GM21723 (cell line): Measurements from ENCODE around the gene HYPK.
"Not testable (repeated sequence)": the region's sequence is repeated elsewhere in the genome, so short reads cannot be mapped to it uniquely, and the experiment has no call there.

Source experiments
- ATAC-seq: cut with Tn5 transposase; IDR thresholded peaks from one replicate; pipeline ENCODE4 v1.9.1; 2021; ENCODE audit warnings: mild to moderate bottlenecking, moderate library complexity; ENCODE audit not compliant: unreplicated experiment

HYPK gene

DNA sequence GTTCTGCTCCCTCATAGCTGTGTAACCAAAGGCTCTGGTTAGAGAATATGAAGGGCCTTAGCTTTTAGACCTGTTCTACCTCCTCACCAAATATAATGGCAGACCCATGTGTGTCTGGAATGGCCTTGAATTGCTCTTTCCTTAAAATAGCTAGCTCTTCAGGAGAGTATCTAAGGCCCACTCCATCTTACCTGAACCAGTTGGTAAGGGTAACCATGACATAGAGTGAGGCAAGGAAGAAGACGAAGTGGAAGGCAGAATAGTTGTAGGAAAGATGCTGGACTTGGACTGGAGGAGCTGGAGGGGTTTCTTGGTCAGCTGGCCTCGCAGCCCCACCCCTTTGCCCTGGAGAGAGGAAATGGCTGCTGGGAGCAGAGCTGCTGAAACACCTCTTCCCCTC lies 5.2 kb upstream of the HYPK start:
- no peak for ATAC-seq

DNA sequence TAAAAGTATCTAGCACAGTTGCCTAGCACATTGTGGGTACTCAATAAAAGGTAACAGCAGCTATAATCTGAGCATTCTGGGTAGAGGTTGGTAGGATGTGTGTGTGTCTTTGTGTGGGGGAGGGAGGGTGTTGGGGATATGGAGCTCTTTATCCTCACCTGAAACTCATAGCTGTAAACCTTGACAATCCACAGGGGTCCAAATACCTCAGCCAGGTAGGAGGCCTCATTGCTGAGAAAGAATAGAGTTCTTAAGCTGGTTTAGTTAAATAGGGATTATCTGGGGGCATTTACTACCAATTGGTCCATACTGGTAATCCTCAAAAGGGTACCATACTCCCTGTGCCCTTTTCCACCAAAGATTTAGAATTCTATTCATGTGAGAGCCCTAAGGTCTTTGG lies 4.4 kb upstream of the HYPK start:
- ATAC-seq, result no peak

DNA sequence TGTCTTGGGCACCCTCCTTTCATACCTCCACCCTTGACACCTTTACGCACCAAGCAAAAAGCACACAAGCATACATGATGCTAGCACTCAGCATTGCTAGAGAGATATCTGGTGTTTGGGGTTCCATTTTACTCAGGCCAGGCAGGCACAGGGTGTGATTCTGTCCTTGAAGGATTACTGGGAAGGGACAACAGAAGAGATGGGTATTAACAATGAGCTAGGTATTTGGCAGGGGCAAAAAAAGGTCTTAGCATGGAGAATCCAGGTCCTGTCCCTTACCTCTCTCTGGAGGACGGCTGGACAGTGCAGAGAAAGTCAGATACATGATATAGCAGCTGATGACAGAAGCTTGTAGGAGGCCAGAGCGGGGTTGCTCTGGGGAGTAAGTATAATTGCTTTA lies 3.8 kb upstream of the HYPK start:
- ATAC-seq, result no peak

DNA sequence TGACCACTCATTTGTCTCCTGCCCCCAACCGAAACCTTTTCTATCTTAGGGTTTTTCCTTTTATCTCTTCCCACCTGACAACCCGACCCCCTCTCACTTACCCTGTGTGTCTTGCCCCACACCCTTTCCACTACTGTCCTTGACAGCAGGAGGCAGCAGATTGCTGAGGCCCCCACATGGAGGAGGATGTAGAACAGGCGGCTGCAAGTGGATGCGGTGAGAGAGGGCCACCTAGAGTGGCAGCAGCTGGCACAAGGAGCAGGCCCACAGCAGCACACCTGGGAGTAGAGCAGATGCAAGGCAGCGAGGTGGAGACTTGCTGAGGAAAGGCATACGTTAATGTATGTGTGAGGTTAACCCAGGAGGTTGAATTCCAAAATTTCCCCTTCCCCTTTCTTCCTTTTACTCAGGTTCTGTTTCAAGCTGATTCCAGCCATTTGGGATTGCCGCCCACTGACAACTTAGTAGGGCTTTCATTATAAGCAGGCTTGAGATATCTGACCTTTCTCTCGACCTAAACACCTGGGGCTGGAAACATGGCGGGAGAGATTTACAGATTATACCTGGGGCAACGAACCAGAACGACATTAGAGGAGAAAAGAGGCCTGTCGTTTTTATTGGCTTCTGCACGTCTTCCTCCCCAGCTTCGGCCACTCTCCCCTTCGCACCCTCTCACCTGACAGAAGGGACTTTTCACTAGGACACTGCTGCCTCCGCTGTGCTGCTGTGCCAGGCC lies 1.0 kb upstream of the HYPK start:
- ATAC-seq, result no peak

GRCh38 chr15:43799945-43800285 lies 484 bp upstream of the HYPK start, which contains the start of gene SERINC4:
Gene SERINC4 (minus strand): TSS chr15:43800220. CDS start chr15:43799986, 234 bp downstream.
- ATAC-seq, result no peak

DNA sequence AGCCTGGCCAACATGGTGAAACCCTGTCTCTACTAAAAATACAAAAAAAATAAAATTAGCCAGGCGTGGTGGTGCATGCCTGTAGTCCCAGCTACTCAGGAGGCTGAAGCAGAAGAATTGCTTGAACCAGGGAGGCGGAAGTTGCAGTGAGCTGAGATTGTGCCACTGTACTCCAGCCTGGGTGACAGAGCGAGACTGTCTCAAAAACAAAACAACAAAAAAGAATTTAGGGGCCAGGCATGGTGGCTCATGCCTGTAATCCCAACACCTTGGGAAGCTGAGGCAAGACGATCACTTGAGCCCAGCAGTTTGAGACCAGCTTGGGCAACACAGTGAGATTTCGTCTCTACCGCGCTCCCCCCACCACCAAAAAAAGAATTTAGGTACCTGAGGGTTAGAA lies 2.3 kb downstream of the HYPK start:
- ATAC-seq, result not testable (repeated sequence)

DNA sequence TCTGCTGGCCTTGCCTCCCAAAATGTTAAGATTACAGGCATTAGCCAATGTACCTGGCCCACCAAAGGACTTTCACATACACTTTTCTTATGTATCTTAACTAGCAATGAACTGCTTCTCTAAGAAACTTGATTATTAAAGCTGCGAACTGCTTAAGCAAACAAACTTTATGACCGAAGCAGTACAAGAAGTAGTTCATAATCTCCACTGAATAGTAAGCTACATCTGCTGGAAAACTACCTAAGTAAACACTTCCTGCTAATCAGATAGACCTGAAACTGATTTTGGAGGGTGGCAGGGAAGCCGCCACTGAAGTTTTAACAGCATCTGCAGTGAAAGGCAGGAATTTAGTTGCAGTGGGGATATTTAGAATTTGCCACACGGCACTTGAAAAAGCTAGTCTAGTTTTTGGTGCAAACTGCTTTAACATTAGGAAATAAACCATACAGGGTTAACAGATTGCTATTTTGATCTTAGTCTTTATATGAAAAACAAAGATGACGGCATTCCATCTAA lies 8.1 kb downstream of the HYPK start:
- ATAC-seq, result no peak

- ATAC-seq, result peak; percentile 70
Measured at GRCh38 chr15:43808960-43809678, 8.7 kb downstream of the HYPK start.

DNA sequence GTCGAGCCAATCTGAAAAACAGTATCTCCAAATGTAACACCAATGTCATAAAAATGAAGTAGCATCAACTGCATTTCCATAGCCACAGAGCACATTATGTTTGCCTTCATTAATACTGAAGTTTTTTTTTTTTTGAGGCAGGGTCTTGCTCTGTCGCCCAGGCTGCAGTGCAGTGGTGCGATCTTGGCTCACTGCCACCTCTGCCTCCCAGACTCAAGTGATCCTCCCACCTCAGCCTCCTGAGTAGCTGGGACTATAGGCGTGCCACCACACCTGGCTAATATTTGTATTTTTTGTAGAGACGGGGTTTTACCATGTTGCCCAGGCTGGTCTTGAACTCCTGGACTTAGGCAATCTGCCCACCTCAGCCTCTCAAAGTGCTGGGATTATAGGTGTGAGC lies 14.7 kb downstream of the HYPK start:
- ATAC-seq, result not testable (repeated sequence)

- no peak for ATAC-seq
Measured at GRCh38 chr15:43821505-43821904, 21.1 kb downstream of the HYPK start.

DNA sequence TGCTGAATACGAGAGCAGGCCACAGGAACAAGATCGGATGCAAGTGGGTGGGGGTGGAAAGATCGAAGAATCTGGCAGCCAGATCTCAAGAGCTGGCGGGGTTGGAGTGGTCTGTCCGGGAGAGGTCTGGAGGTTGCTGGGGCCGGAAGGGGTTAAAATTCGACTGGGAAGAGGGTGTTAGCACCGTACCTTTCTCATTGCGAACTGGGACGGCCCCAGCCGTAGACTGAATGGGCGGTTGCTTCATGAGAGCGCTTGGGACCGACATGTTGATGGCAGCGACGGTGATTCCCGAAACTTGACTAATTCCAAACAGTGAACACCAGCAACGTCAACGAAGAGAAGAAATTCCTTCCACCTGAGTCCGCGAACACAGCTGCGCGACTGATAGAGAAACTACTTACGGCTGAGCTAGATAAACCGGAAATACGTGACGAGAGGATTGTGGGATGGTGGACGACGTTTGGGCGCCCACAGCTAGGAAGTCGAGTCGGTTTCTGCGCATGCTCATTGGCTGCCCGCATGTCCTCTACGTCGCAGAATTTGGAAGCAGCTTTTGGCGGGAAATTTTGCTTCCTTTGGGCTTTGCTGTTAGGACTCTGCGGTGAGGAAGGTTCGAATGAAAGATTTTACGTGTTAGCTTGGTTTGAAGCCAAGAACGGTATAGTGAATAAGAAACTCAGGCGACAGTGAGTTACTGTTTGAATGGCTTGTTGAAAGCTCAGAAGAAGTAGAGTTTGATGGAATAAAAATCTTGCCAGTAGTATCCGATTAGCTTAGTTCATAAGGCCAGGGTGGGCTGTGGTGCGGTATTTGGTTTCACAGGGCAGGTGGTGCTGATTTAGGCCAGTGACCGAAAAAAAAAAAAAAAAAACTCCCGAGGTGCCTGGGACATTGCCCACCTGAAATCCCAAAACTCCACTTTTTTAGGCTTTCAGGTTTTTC lies 24.2 kb downstream of the HYPK start, which contains the start of gene MFAP1:
TSS of gene MFAP1 (minus strand) at position 389 of the 945 bp plus-strand sequence. CDS start at position 268, 121 bp downstream.
- peak; percentile 71 for ATAC-seq

GRCh38 chr15:43825305-43825704 lies 24.9 kb downstream of the HYPK start:
- not testable (repeated sequence) for ATAC-seq

- no peak for ATAC-seq
Measured at GRCh38 chr15:43826029-43826507, 25.7 kb downstream of the HYPK start.

DNA sequence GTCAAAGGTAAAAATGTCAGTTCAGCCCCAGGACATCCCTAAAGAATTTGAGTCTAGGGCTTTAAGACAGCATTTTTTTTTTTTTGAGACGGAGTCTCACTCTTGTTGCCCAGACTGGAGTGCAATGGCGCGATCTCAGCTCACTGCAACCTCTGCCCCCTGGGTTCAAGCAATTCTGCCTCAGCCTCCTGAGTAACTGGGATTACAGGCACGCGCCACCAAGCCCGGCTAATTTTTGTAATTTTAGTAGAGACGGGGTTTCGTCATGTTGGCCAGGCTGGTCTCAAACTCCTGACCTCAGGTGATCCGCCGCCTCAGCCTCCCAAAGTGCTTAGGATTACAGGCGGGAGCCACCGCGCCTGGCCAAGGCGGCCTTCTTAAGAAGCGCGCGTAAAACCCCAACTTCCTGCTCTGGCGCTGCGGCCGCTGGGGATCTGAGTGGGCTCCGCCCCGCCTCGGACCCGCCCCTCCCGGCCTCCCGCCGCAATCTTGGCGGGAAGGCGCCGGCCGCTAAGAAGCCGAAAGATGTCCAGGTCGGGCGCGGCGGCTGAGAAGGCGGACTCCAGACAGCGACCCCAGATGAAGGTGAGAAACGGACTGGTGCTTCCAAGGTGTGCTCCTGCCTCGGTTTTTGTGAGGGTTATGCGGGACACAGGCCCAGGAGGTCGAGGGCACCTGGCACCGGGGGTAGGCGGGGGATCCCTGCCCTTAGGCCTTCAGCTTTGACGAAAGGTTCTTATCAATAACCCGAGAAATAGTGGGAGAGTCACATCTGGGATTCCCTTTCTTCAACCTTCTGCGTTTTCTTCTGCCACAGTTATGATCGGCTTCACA lies 26.3 kb downstream of the HYPK start, which contains the start of gene WDR76:
TSS of gene WDR76 (plus strand) at position 495 of the 834 bp plus-strand sequence. CDS start at position 526, 31 bp downstream.
- ATAC-seq, result peak; percentile 65

- ATAC-seq, result no peak
Measured at GRCh38 chr15:43828061-43828657, 27.8 kb downstream of the HYPK start.

GRCh38 chr15:43829951-43830540 lies 29.6 kb downstream of the HYPK start:
- not testable (repeated sequence) for ATAC-seq

- ATAC-seq, result not testable (repeated sequence)
Measured at GRCh38 chr15:43830691-43831275, 30.4 kb downstream of the HYPK start.

DNA sequence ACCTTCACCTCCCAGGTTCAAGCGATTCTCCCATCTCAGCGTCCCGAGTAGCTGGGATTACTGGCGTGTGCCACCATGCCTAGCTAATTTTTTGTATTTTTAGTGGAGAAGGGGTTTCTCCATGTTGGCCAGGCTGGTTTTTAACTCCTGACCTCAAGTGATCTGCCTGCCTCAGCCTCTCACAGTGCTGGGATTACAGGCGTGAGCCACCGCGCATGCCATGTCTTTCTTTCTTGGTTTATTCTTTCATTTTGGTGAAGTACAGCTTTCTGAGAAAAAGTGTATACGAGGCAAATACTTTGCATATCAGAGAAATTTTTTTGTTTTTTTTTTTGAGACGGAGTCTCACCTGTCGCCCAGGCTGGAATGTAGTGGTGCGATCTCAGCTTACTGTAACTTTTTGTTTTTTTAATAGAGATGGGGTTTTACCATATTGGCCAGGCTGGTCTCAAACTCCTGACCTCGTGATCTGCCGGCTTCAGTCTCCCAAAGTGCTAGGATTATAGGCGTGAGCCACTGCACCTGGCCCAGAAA lies 31.2 kb downstream of the HYPK start:
- not testable (repeated sequence) for ATAC-seq
